AG09309 (cell line): ENCODE results near the gene UPP2.

Experiments used
- DNase-seq: peaks from one replicate; pipeline ENCODE4 v3.0.0-alpha.2; 2010; ENCODE audit warnings: low read depth
- H3K4me3 ChIP-seq: 2 replicates; pipeline ENCODE4 v1.5.1; 2011; ENCODE audit warnings: mild to moderate bottlenecking, low read depth, low read length, moderate library complexity; ENCODE audit not compliant: control insufficient read depth
- TF ChIP-seq, protein P1 (sequence below): IDR thresholded peaks from 2 replicates; pipeline ENCODE4 v1.5.1; 2011; ENCODE audit warnings: mild to moderate bottlenecking, low read depth, low read length, inconsistent platforms; ENCODE audit not compliant: insufficient read depth, control insufficient read depth; ENCODE audit errors: missing control alignments

The UPP2 gene

DNA sequence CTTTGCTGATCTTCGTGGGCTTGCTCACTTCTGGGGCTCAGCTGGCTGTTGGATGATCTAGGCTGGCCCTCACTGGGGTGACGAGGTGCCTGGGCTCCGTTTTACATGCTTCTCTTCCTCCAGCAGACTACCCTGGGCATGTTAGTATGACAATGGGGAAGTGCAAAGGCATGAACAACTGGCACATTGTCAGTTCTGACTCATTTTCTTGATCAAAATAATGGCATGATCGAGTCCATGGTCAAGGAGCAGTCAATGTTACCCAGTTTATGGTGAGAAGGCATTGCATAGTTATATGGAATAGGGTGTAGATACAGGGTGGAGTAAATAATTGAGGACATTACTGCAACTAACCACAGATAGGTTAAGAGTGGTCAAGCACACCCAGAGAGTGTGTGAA lies 10.0 kb upstream of the UPP2 start:
- DNase-seq: no peak
- TF ChIP-seq, protein P1, sequence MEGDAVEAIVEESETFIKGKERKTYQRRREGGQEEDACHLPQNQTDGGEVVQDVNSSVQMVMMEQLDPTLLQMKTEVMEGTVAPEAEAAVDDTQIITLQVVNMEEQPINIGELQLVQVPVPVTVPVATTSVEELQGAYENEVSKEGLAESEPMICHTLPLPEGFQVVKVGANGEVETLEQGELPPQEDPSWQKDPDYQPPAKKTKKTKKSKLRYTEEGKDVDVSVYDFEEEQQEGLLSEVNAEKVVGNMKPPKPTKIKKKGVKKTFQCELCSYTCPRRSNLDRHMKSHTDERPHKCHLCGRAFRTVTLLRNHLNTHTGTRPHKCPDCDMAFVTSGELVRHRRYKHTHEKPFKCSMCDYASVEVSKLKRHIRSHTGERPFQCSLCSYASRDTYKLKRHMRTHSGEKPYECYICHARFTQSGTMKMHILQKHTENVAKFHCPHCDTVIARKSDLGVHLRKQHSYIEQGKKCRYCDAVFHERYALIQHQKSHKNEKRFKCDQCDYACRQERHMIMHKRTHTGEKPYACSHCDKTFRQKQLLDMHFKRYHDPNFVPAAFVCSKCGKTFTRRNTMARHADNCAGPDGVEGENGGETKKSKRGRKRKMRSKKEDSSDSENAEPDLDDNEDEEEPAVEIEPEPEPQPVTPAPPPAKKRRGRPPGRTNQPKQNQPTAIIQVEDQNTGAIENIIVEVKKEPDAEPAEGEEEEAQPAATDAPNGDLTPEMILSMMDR: no peak
- H3K4me3 ChIP-seq: no peak overlapping the region

DNA sequence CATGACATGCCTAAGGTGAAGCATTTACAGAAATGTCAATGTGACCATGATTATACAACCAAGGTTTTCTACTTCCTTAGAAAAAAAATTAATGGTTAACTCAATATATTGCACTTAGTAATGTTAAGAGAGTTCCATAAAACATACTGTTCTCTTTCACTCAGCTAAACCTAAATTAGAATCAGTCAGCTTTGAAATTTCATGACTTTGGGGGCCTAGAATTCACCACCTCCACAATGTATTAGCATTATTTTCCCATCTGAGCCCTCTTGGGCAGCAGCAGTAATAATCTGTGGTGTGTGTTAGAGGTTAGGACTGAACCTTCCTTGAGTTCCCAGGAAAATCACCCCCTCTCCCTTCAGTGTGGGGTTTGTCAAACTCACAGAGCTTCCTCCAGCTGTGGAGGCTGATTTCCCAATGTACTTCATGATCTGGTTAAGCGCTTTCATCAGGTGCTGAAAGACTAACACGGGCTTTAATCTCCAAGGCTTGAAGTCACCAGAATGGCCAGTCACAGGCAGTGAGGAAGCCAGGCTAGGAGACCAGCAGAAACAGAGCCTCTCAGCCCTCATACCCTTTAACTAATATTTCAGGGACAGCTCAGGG lies 7.1 kb upstream of the UPP2 start:
- TF ChIP-seq, protein P1: no peak
- DNase-seq: no peak

DNA sequence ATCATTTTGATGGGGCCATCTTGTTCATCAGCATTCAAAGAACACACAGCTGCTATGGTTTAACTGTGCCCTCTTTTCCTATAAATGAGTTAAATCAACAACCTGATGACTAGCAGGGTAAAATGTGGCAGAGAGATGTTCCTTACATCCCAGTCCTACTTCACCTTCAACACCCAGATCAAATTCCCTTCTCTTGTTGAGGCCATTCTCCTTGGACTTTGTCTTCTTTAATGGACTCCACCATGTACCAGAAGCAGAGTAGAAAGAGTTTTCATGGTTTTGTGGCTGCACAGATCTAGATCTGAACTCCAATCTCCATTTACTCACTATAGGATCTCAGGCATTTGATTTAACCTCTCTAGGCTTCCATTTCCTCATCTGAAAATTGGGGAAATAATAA lies 6.4 kb upstream of the UPP2 start:
- H3K4me3 ChIP-seq: no peak overlapping the region
- TF ChIP-seq, protein P1: no peak
- DNase-seq: no peak

More for the DNA sequence above, 7.1 kb upstream of the UPP2 start:
- H3K4me3 ChIP-seq: no peak overlapping the region

DNA sequence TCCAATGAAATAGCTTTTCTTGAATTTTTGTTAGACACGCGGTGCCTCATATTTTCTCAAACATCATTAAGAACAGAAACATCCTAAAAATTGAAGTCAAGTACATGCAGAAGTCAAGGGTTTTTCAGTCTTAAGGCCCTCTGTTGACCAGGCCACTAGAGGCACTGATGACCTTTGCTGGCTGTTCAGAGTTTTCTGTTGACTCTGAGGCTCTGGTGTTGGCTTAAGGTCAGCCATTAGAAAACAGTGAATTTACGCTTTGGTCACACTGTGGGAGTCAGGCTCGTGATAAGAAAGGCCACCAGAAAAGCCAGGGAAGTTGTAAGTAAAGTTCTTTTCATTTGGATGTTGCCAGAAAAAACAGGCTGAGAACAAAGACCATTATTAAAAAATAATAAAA lies 5.8 kb upstream of the UPP2 start:
- no peak for DNase-seq

DNA sequence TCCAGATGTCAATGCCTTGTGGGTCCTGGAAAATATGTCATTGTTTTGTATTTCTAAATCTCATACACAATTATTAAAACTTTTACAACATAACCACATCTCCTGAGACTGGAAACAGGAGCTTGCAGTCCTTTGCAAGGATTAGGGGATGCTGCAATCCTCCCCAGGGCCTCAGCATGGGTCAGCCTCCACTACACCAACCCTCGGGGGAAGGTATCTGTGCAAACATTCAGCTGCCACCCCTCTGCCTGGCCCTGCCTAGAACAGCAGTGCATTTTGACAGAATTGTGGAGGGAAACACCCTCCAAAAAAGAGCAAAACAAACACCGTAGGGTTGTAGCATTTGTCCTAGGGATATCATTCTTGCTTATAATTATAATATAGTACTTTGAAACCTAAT lies 4.2 kb upstream of the UPP2 start:
- DNase-seq: no peak
- TF ChIP-seq, protein P1: no peak

More for the DNA sequence above, 5.8 kb upstream of the UPP2 start:
- TF ChIP-seq, protein P1: no peak
- H3K4me3 ChIP-seq: no peak overlapping the region

DNA sequence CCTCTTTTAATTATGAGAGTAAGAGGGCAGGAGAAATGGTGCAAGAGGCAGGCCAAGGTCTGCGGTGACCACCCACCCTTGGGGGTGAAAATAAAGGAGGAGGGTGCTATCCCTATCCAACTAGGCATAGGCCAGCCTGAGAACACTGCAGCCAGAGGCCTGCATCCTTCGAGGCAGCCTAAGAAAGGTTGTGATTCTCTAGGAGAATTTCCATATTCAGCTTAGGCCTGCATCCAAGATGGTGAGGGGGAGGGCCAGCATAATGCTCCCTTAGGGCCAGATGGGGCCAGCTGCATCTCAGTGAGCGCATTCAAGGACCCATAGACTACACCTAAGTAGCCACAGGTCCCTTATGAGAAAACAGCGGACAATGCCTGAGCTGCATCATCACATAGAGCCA lies 3.5 kb upstream of the UPP2 start:
- DNase-seq: no peak
- TF ChIP-seq, protein P1: no peak

More for the DNA sequence above, 4.2 kb upstream of the UPP2 start:
- H3K4me3 ChIP-seq: no peak overlapping the region

More for the DNA sequence above, 3.5 kb upstream of the UPP2 start:
- no peak overlapping the region for H3K4me3 ChIP-seq
